HepG2 (cell line): ENCODE measurements around the gene PPM1M. TPM values are rescaled to one million over a fixed set of nuclear protein-coding genes. Genes with fewer than 3 reads are reported as not detected.

Experiments used
- CEBPB ChIP-seq: IDR thresholded peaks from 2 replicates; pipeline ENCODE4 v1.6.1; 2011; ENCODE audit warnings: low read depth, low read length, improper control_type of control experiment, borderline replicate concordance
- CREB3 ChIP-seq: sonication (generic); formaldehyde crosslinking; IDR thresholded peaks from 2 replicates; pipeline ENCODE4 v1.5.0; 2020; ENCODE audit warnings: missing genetic modification reagents
- E2F2 ChIP-seq: sonication (generic); formaldehyde crosslinking; IDR thresholded peaks from 2 replicates; pipeline ENCODE4 v1.4.0; 2020; ENCODE audit warnings: missing genetic modification reagents, borderline replicate concordance
- EP300 ChIP-seq, 3 experiments: sonication (generic) in 1 of 3; formaldehyde crosslinking in 1 of 3; IDR thresholded peaks; 2 replicates each; pipeline versions ENCODE4 v1.5.1 to v1.6.1; 2011 to 2020; ENCODE audit warnings: low read depth in 2 of 3, low read length in 2 of 3, borderline replicate concordance in 1 of 3, improper control_type of control experiment in 1 of 3, mild to moderate bottlenecking in 1 of 3, missing genetic modification reagents in 1 of 3, moderate library complexity in 1 of 3
- FOXA1 ChIP-seq, 2 experiments: fragments of 450-650 bp in 1 of 2; sonication (generic) in 1 of 2; formaldehyde crosslinking in 1 of 2; IDR thresholded peaks; 2 replicates each; pipeline versions ENCODE4 v1.4.0 to v1.6.1; 2016 to 2020; ENCODE audit warnings: missing genetic modification reagents in 1 of 2
- GTF3A ChIP-seq: sonication (generic); formaldehyde crosslinking; conservative IDR thresholded peaks from 2 replicates; pipeline ENCODE4 v1.4.0; 2020; ENCODE audit warnings: mild to moderate bottlenecking, missing genetic modification reagents
- HMGXB3 ChIP-seq: sonication (generic); formaldehyde crosslinking; IDR thresholded peaks from 2 replicates; pipeline ENCODE4 v1.4.0; 2020; ENCODE audit warnings: missing genetic modification reagents, borderline replicate concordance
- ISL2 ChIP-seq: sonication (generic); formaldehyde crosslinking; IDR thresholded peaks from 2 replicates; pipeline ENCODE4 v1.5.0; 2020; ENCODE audit warnings: missing genetic modification reagents
- ISX ChIP-seq: sonication (generic); formaldehyde crosslinking; conservative IDR thresholded peaks from 2 replicates; pipeline ENCODE4 v1.5.0; 2020; ENCODE audit warnings: missing genetic modification reagents
- NFIC ChIP-seq: IDR thresholded peaks from 2 replicates; pipeline ENCODE4 v1.6.1; 2012; ENCODE audit warnings: mild to moderate bottlenecking, low read length, inconsistent platforms
- NFYB ChIP-seq: sonication (generic); formaldehyde crosslinking; IDR thresholded peaks from 2 replicates; pipeline ENCODE4 v1.4.0; 2020; ENCODE audit warnings: missing genetic modification reagents
- ZFAT ChIP-seq: sonication (generic); formaldehyde crosslinking; conservative IDR thresholded peaks from 2 replicates; pipeline ENCODE4 v1.8.1; 2023; ENCODE audit warnings: missing genetic modification reagents, inconsistent platforms
- ZNF253 ChIP-seq: sonication (generic); formaldehyde crosslinking; IDR thresholded peaks from 2 replicates; pipeline ENCODE4 v1.8.0; 2022; ENCODE audit warnings: mild to moderate bottlenecking, missing genetic modification reagents, borderline replicate concordance
- ZNF282 ChIP-seq: fragments of 450-650 bp; IDR thresholded peaks from 2 replicates; pipeline ENCODE4 v1.6.1; 2018; ENCODE audit not compliant: partially characterized antibody
- ZNF337 ChIP-seq: sonication (generic); formaldehyde crosslinking; IDR thresholded peaks from 2 replicates; pipeline ENCODE4 v1.5.1; 2020; ENCODE audit warnings: missing genetic modification reagents, low read depth, mild to moderate bottlenecking, borderline replicate concordance
- ZNF33B ChIP-seq: sonication (generic); formaldehyde crosslinking; IDR thresholded peaks from 2 replicates; pipeline ENCODE4 v1.5.1; 2020; ENCODE audit warnings: mild to moderate bottlenecking, missing genetic modification reagents
- ZNF598 ChIP-seq: sonication (generic); formaldehyde crosslinking; IDR thresholded peaks from 2 replicates; pipeline ENCODE4 v1.5.1; 2020; ENCODE audit warnings: mild to moderate bottlenecking, missing genetic modification reagents, borderline replicate concordance
- ZNF792 ChIP-seq: IDR thresholded peaks from 2 replicates; pipeline ENCODE4 v1.6.1; 2016
- ZSCAN22 ChIP-seq: sonication (generic); formaldehyde crosslinking; IDR thresholded peaks from 2 replicates; pipeline ENCODE4 v1.4.0; 2020; ENCODE audit warnings: mild to moderate bottlenecking, missing genetic modification reagents
- ZSCAN9 ChIP-seq: IDR thresholded peaks from 2 replicates; pipeline ENCODE4 v1.6.1; 2016; ENCODE audit warnings: borderline replicate concordance
- polyA plus RNA-seq, 8 experiments: library from polyadenylated mRNA; depleted of rRNA in 3 of 8; stranded (reverse) in 7 of 8; unstranded in 1 of 8; fragments of >200 nt; fragmentation: Illumina TruSeq in 4 of 8; extraction: Trizol in 4 of 8; gene quantifications; 2 replicates each; pipeline versions ENCODE4 v1.2.1 to v1.2.3, GENCODE V29; 2011 to 2016; ENCODE audit warnings: low read depth in 4 of 8, missing spikeins in 1 of 8, mixed read lengths in 1 of 8; ENCODE audit not compliant: insufficient read depth in 1 of 8
- total RNA-seq, 5 experiments: library from RNA; depleted of rRNA; stranded (reverse); fragments of >200 nt; fragmentation: Illumina TruSeq; extraction: Trizol; gene quantifications; 2 replicates each; pipeline ENCODE4 v1.2.3, GENCODE V29; 2016; ENCODE audit warnings: low read depth in 1 of 5

PPM1M gene
- total and polyA plus RNA-seq, 2 of the 13 experiments (the other 11 are each of a cell fraction or from before 2014, with no cell fraction given): 2.5 to 5.9 TPM

- TF ChIP-seq CREB3 (CRISPR knock-in tag) (0 out of 2 replicates have a peak, but pooled peaks have one; percentile 46), ISL2 (peak; percentile 62), ZSCAN9 (CRISPR knock-in tag) (no peak), FOXA1 (IDR thresholded peaks at IDR 0.05) (no peak), FOXA1 (CRISPR knock-in tag; IDR thresholded peaks at IDR 0.05) (peak; percentile 19; the same call in 1 of the 2 replicates), ZNF282 (no peak), ZNF598 (CRISPR knock-in tag) (peak; percentile 51; the same call in 1 of the 2 replicates), E2F2 (CRISPR knock-in tag) (no peak), GTF3A (CRISPR knock-in tag) (no peak), CEBPB (no peak), EP300 (IDR thresholded peaks at IDR 0.05; ENCODE audit: low read depth in 2 of 2, low read length in 2 of 2) (no peak), EP300 (CRISPR knock-in tag; IDR thresholded peaks at IDR 0.05; ENCODE audit: borderline replicate concordance) (no peak), ZNF337 (no peak; the same call in 1 of the 2 replicates), HMGXB3 (CRISPR knock-in tag) (no peak; the same call in 1 of the 2 replicates), ZNF253 (CRISPR knock-in tag) (no peak), NFYB (CRISPR knock-in tag) (no peak), NFIC (no peak), ZNF33B (no peak), ZNF792 (0 out of 2 replicates have a peak, but pooled peaks have one; percentile 18), ZFAT (CRISPR knock-in tag) (no peak), ISX (CRISPR knock-in tag) (no peak), ZSCAN22 (no peak)
Observed at GRCh38 chr3:52238761-52239701, 6.5 kb upstream of the PPM1M start, which contains the start of gene TWF2 (continued).
